SJSA1 (cell line): Measurements from ENCODE around the gene PITX2. TPM values are rescaled to one million over a fixed set of nuclear protein-coding genes. Genes with fewer than 3 reads are reported as not detected.
A peak's percentile ranks its signal among the peaks of the same experiment; 100 is the strongest.

ENCODE experiments used
- DNase-seq, 2 experiments: peaks; one replicate each; pipeline ENCODE4 v3.0.0-alpha.2; 2015 to 2020; ENCODE audit warnings: low spot score in 2 of 2, low read depth in 1 of 2
- H3K27ac ChIP-seq: fragments of 250-450 bp; sonication (Bioruptor Pico); 2 replicates; pipeline ENCODE4 v1.5.1; 2020; ENCODE audit warnings: mild to moderate bottlenecking, moderate library complexity
- H3K27me3 ChIP-seq: fragments of 250-450 bp; sonication (Bioruptor Pico); replicated peaks from 2 replicates; pipeline ENCODE4 v1.5.1; 2020; ENCODE audit warnings: mild to moderate bottlenecking, moderate library complexity
- H3K36me3 ChIP-seq: fragments of 250-450 bp; sonication (Bioruptor Pico); 2 replicates; pipeline ENCODE4 v1.5.1; 2020; ENCODE audit warnings: mild to moderate bottlenecking
- H3K4me1 ChIP-seq: fragments of 250-450 bp; sonication (Bioruptor Pico); replicated peaks from 2 replicates; pipeline ENCODE4 v1.6.1; 2021; ENCODE audit warnings: mild to moderate bottlenecking
- H3K4me3 ChIP-seq: fragments of 250-450 bp; sonication (Bioruptor Pico); 2 replicates; pipeline ENCODE4 v1.5.1; 2020; ENCODE audit warnings: mild to moderate bottlenecking
- H3K9me3 ChIP-seq: fragments of 250-450 bp; sonication (Bioruptor Pico); replicated peaks from 2 replicates; pipeline ENCODE4 v1.5.1; 2020; ENCODE audit warnings: mild to moderate bottlenecking
- total RNA-seq: library from RNA; depleted of rRNA; stranded (reverse); fragments of >200 nt; shearing (Covaris generic); gene quantifications from 2 replicates; pipeline ENCODE4 v1.2.3, GENCODE V29; 2014

Gene PITX2
- total RNA-seq, 1 experiment from 2014 or later, result 21.7 TPM

- Histone ChIP-seq H3K4me3 (peak overlapping the region; percentile 50; the same call in 1 of the 2 replicates), H3K4me1 (peaks cover 9% of the 10 kb centered on the region), H3K27me3 (no peaks in the 10 kb centered on the region), H3K36me3 (peaks cover 41% of the 10 kb centered on the region), H3K9me3 (no peaks in the 10 kb centered on the region), H3K27ac (no peak overlapping the region)
- DNase-seq, result no peak
Observed at GRCh38 chr4:110623718-110624397, 981 bp upstream of the PITX2 start.

GRCh38 chr4:110621839-110622751, 782 bp downstream of the PITX2 start:
- Histone ChIP-seq H3K36me3 (peaks cover 55% of the 10 kb centered on the region), H3K27ac (no peak overlapping the region; the same call in 1 of the 2 replicates), H3K9me3 (no peaks in the 10 kb centered on the region), H3K4me1 (peaks cover 9% of the 10 kb centered on the region), H3K4me3 (peak overlapping the region; percentile 50), H3K27me3 (no peaks in the 10 kb centered on the region)
- peak in 1 of 2 experiments; percentile 30 for DNase-seq

GRCh38 chr4:110621328-110621812, 1.5 kb downstream of the PITX2 start:
- no peak overlapping the region; the same call in 1 of the 2 replicates for H3K4me3 ChIP-seq
- H3K27me3 ChIP-seq, result no peaks in the 10 kb centered on the region
- H3K27ac ChIP-seq, result no peak overlapping the region

GRCh38 chr4:110620691-110621327, 2.1 kb downstream of the PITX2 start:
- Histone ChIP-seq H3K27ac (no peak overlapping the region), H3K27me3 (no peaks in the 10 kb centered on the region), H3K36me3 (peaks cover 51% of the 10 kb centered on the region), H3K9me3 (no peaks in the 10 kb centered on the region), H3K4me1 (peaks cover 9% of the 10 kb centered on the region), H3K4me3 (no peak overlapping the region)
- no peak for DNase-seq

More at GRCh38 chr4:110621328-110621812, 1.5 kb downstream of the PITX2 start:
- peaks cover 51% of the 10 kb centered on the region for H3K36me3 ChIP-seq
- DNase-seq, result no peak
- no peaks in the 10 kb centered on the region for H3K9me3 ChIP-seq
- H3K4me1 ChIP-seq, result peaks cover 9% of the 10 kb centered on the region

GRCh38 chr4:110620322-110620690, 2.6 kb downstream of the PITX2 start:
- Histone ChIP-seq H3K27me3 (no peaks in the 10 kb centered on the region), H3K4me1 (peaks cover 9% of the 10 kb centered on the region), H3K27ac (no peak overlapping the region), H3K4me3 (no peak overlapping the region), H3K36me3 (peaks cover 51% of the 10 kb centered on the region), H3K9me3 (no peaks in the 10 kb centered on the region)
- no peak for DNase-seq

- H3K27ac ChIP-seq, result no peak overlapping the region
- no peak overlapping the region for H3K4me3 ChIP-seq
- no peak for DNase-seq
- H3K9me3 ChIP-seq, result no peaks in the 10 kb centered on the region
- H3K4me1 ChIP-seq, result peaks cover 9% of the 10 kb centered on the region
- peaks cover 51% of the 10 kb centered on the region for H3K36me3 ChIP-seq
- no peaks in the 10 kb centered on the region for H3K27me3 ChIP-seq
Observed at GRCh38 chr4:110619463-110620247, 3.2 kb downstream of the PITX2 start.

GRCh38 chr4:110618581-110619462, 4.1 kb downstream of the PITX2 start:
- no peak for DNase-seq
- Histone ChIP-seq H3K36me3 (peaks cover 51% of the 10 kb centered on the region), H3K4me3 (no peak overlapping the region), H3K27me3 (no peaks in the 10 kb centered on the region), H3K27ac (no peak overlapping the region), H3K4me1 (peaks cover 9% of the 10 kb centered on the region), H3K9me3 (no peaks in the 10 kb centered on the region)

GRCh38 chr4:110617646-110618580, 5.0 kb downstream of the PITX2 start:
- no peaks in the 10 kb centered on the region for H3K27me3 ChIP-seq
- peaks cover 7% of the 10 kb centered on the region for H3K4me1 ChIP-seq
- H3K4me3 ChIP-seq, result no peak overlapping the region
- H3K36me3 ChIP-seq, result peaks cover 51% of the 10 kb centered on the region
- no peak for DNase-seq
- H3K27ac ChIP-seq, result no peak overlapping the region
- H3K9me3 ChIP-seq, result no peaks in the 10 kb centered on the region

- no peak for DNase-seq
- H3K9me3 ChIP-seq, result no peaks in the 10 kb centered on the region
- peaks cover 3% of the 10 kb centered on the region for H3K4me1 ChIP-seq
- H3K36me3 ChIP-seq, result peaks cover 48% of the 10 kb centered on the region
- H3K27ac ChIP-seq, result no peak overlapping the region
- H3K27me3 ChIP-seq, result no peaks in the 10 kb centered on the region
- H3K4me3 ChIP-seq, result no peak overlapping the region
Observed at GRCh38 chr4:110617075-110617640, 5.7 kb downstream of the PITX2 start.

GRCh38 chr4:110616238-110617074, 6.4 kb downstream of the PITX2 start:
- H3K27ac ChIP-seq, result no peak overlapping the region
- no peaks in the 10 kb centered on the region for H3K27me3 ChIP-seq
- H3K36me3 ChIP-seq, result peaks cover 42% of the 10 kb centered on the region
- no peak overlapping the region for H3K4me3 ChIP-seq
- no peaks in the 10 kb centered on the region for H3K4me1 ChIP-seq
- no peaks in the 10 kb centered on the region for H3K9me3 ChIP-seq
- DNase-seq, result no peak
